ENCODE measurements around the gene PANK2. TPM values are rescaled to one million over a fixed set of nuclear protein-coding genes. Genes with fewer than 3 reads are reported as not detected.

Gene PANK2
- total RNA-seq, 1 experiment from 2014 or later, result 62.7 TPM

GRCh38 chr20:3964719-3965118 is 75.5 kb downstream of the PANK2 start:
- Mint-ChIP-seq H3K4me3 (no peak overlapping the region), H3K36me3 (no peaks in the 10 kb centered on the region), H3K9me3 (no peaks in the 10 kb centered on the region), H3K4me1 (no peaks in the 10 kb centered on the region), H3K27ac (no peak overlapping the region), H3K27me3 (ENCODE audit: low read depth) (no peaks in the 10 kb centered on the region)
- POLR2A ChIA-PET, result interaction anchor here (0.6 kb wide), 1 partner anchor 87 kb away, joined by 3 read pairs; no protein-coding TSS in a partner anchor
- no peak for ATAC-seq
- CTCF ChIA-PET, result interaction anchor here (1.0 kb wide), 1 partner anchor 121 kb away, joined by 6 read pairs; no protein-coding TSS in a partner anchor
- TF ChIP-seq MXD4 (CRISPR knock-in tag; IDR thresholded peaks at IDR 0.05; ENCODE audit: borderline replicate concordance), result no peak
- no peak for DNase-seq (ENCODE audit: low spot score)

DNA sequence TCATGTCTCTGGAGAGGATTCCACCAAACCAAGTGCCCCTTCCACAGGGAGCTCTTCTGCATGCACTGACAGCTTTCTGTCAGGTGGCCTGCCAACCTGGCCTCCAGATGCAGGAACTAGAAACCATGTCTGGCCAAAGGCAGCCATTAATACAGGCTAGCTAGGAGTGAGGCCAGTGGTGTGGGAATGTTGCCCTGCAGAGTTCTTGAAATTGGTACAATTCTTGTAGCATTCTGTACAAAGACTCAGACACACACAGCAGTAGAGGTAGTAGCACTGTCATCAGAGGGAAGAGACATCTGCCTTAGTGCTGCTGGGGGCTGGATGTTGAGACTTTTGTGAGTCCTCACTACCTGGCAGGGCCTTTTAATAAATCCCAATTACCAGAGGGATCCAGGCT is 77.4 kb downstream of the PANK2 start:
- ChIA-PET CTCF (no interaction called here), POLR2A (no interaction called here)
- H3K4me1 Mint-ChIP-seq, result 0 out of 2 replicates have a peak, but pooled peaks cover 4% of the 10 kb centered on the region
- ATAC-seq (no peak), DNase-seq (ENCODE audit: low spot score) (no peak)
- no peaks in the 10 kb centered on the region for H3K9me3 Mint-ChIP-seq
- TF ChIP-seq, protein P1, sequence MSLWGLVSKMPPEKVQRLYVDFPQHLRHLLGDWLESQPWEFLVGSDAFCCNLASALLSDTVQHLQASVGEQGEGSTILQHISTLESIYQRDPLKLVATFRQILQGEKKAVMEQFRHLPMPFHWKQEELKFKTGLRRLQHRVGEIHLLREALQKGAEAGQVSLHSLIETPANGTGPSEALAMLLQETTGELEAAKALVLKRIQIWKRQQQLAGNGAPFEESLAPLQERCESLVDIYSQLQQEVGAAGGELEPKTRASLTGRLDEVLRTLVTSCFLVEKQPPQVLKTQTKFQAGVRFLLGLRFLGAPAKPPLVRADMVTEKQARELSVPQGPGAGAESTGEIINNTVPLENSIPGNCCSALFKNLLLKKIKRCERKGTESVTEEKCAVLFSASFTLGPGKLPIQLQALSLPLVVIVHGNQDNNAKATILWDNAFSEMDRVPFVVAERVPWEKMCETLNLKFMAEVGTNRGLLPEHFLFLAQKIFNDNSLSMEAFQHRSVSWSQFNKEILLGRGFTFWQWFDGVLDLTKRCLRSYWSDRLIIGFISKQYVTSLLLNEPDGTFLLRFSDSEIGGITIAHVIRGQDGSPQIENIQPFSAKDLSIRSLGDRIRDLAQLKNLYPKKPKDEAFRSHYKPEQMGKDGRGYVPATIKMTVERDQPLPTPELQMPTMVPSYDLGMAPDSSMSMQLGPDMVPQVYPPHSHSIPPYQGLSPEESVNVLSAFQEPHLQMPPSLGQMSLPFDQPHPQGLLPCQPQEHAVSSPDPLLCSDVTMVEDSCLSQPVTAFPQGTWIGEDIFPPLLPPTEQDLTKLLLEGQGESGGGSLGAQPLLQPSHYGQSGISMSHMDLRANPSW (CRISPR knock-in tag; conservative IDR thresholded peaks at IDR 0.05; ENCODE audit: low read depth), result no peak
- TF ChIP-seq ZNF232 (CRISPR knock-in tag; IDR thresholded peaks at IDR 0.05) (no peak), ZNF263 (CRISPR knock-in tag; IDR thresholded peaks at IDR 0.05; ENCODE audit: low read depth) (no peak), ZNF219 (CRISPR knock-in tag; IDR thresholded peaks at IDR 0.05; ENCODE audit: borderline replicate concordance) (no peak), ZNF423 (CRISPR knock-in tag; IDR thresholded peaks at IDR 0.05) (no peak), JAZF1 (CRISPR knock-in tag; IDR thresholded peaks at IDR 0.05) (no peak), E2F1 (CRISPR knock-in tag; IDR thresholded peaks at IDR 0.05) (no peak), SOX15 (CRISPR knock-in tag; IDR thresholded peaks at IDR 0.05) (no peak), EMX1 (CRISPR knock-in tag; IDR thresholded peaks at IDR 0.05) (no peak), NFE2L1 (CRISPR knock-in tag; IDR thresholded peaks at IDR 0.05) (no peak), GRHL2 (CRISPR knock-in tag; IDR thresholded peaks at IDR 0.05; ENCODE audit: insufficient replicate concordance, severe bottlenecking) (no peak), KAT7 (CRISPR knock-in tag; IDR thresholded peaks at IDR 0.05; ENCODE audit: borderline replicate concordance) (no peak), ATF1 (CRISPR knock-in tag; IDR thresholded peaks at IDR 0.05) (no peak)
- TF ChIP-seq, protein P2, sequence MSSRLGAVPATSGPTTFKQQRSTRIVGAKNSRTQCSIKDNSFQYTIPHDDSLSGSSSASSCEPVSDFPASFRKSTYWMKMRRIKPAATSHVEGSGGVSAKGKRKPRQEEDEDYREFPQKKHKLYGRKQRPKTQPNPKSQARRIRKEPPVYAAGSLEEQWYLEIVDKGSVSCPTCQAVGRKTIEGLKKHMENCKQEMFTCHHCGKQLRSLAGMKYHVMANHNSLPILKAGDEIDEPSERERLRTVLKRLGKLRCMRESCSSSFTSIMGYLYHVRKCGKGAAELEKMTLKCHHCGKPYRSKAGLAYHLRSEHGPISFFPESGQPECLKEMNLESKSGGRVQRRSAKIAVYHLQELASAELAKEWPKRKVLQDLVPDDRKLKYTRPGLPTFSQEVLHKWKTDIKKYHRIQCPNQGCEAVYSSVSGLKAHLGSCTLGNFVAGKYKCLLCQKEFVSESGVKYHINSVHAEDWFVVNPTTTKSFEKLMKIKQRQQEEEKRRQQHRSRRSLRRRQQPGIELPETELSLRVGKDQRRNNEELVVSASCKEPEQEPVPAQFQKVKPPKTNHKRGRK (CRISPR knock-in tag; IDR thresholded peaks at IDR 0.05; ENCODE audit: borderline replicate concordance), result no peak
- TF ChIP-seq, protein P3, sequence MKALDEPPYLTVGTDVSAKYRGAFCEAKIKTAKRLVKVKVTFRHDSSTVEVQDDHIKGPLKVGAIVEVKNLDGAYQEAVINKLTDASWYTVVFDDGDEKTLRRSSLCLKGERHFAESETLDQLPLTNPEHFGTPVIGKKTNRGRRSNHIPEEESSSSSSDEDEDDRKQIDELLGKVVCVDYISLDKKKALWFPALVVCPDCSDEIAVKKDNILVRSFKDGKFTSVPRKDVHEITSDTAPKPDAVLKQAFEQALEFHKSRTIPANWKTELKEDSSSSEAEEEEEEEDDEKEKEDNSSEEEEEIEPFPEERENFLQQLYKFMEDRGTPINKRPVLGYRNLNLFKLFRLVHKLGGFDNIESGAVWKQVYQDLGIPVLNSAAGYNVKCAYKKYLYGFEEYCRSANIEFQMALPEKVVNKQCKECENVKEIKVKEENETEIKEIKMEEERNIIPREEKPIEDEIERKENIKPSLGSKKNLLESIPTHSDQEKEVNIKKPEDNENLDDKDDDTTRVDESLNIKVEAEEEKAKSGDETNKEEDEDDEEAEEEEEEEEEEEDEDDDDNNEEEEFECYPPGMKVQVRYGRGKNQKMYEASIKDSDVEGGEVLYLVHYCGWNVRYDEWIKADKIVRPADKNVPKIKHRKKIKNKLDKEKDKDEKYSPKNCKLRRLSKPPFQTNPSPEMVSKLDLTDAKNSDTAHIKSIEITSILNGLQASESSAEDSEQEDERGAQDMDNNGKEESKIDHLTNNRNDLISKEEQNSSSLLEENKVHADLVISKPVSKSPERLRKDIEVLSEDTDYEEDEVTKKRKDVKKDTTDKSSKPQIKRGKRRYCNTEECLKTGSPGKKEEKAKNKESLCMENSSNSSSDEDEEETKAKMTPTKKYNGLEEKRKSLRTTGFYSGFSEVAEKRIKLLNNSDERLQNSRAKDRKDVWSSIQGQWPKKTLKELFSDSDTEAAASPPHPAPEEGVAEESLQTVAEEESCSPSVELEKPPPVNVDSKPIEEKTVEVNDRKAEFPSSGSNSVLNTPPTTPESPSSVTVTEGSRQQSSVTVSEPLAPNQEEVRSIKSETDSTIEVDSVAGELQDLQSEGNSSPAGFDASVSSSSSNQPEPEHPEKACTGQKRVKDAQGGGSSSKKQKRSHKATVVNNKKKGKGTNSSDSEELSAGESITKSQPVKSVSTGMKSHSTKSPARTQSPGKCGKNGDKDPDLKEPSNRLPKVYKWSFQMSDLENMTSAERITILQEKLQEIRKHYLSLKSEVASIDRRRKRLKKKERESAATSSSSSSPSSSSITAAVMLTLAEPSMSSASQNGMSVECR (CRISPR knock-in tag; IDR thresholded peaks at IDR 0.05; ENCODE audit: borderline replicate concordance), result no peak
- no peak overlapping the region for H3K4me3 Mint-ChIP-seq
- H3K27me3 Mint-ChIP-seq (ENCODE audit: low read depth), result no peaks in the 10 kb centered on the region
- no peak overlapping the region for H3K27ac Mint-ChIP-seq
- no peaks in the 10 kb centered on the region for H3K36me3 Mint-ChIP-seq
